Activated CD4-positive, alpha-beta T cell treated with anti-CD3 and anti-CD28 coated beads for 36 hours (primary cell): ENCODE data around the gene NR1D2. TPM values are rescaled to one million over a fixed set of nuclear protein-coding genes. Genes with fewer than 3 reads are reported as not detected.

Experiments used
- ATAC-seq: fragments of 200-7000 bp; cut with Tn5 transposase; one replicate; pipeline ENCODE4 v1.10.0; 2021; ENCODE audit warnings: mild to moderate bottlenecking, moderate library complexity
- CTCF ChIA-PET: fragments of 350-600 bp; sonication (Branson Sonifier 250); formaldehyde crosslinking; loops from one replicate; lab custom pipeline; 2021; ENCODE audit warnings: antibody characterized with exemption; lab: Charles Lee
- POLR2A ChIA-PET: fragments of 350-600 bp; sonication (Branson Sonifier 250); formaldehyde crosslinking; loops from one replicate; lab custom pipeline; 2021; ENCODE audit warnings: antibody characterized with exemption, inconsistent platforms; lab: Charles Lee
- DNase-seq: peaks from one replicate; pipeline ENCODE4 v3.0.0-alpha.2; 2020
- H3K27ac Mint-ChIP-seq: one replicate; pipeline ENCODE4 v1.8.0; 2021; ENCODE audit warnings: mixed read lengths
- H3K27me3 Mint-ChIP-seq: one replicate; pipeline ENCODE4 v1.8.0; 2021; ENCODE audit warnings: mixed read lengths
- H3K36me3 Mint-ChIP-seq: one replicate; pipeline ENCODE4 v1.8.0; 2021; ENCODE audit warnings: low read depth, mixed read lengths
- H3K4me1 Mint-ChIP-seq: one replicate; pipeline ENCODE4 v1.8.0; 2021; ENCODE audit warnings: mixed read lengths
- H3K4me3 Mint-ChIP-seq: one replicate; pipeline ENCODE4 v1.8.0; 2021; ENCODE audit warnings: mild to moderate bottlenecking, moderate library complexity, mixed read lengths
- H3K9me3 Mint-ChIP-seq: one replicate; pipeline ENCODE4 v1.8.0; 2021; ENCODE audit warnings: low read depth, mixed read lengths
- intact Hi-C, 2 experiments: fragments of 100-400 bp; cut with DNase I in 1 of 2; cut with micrococcal nuclease in 1 of 2; formaldehyde crosslinking; loops; one replicate each; pipeline versions ENCODE4 v1.14.2 to v1.15.1; 2022 to 2024; cut with DNase I, micrococcal nuclease
- total RNA-seq, 2 experiments: library from RNA; stranded (reverse); gene quantifications; one replicate each; pipeline ENCODE4 v1.2.3, GENCODE V29; 2021

Gene NR1D2
- total RNA-seq, 2 experiments from 2014 or later = 2.4 to 2.7 TPM

- peak overlapping the region; percentile 17 for H3K4me3 Mint-ChIP-seq
- no peak overlapping the region for H3K27ac Mint-ChIP-seq
These were observed 502 bp downstream of the NR1D2 start for GRCh38 chr3:23945663-23945912.

GRCh38 chr3:23945913-23946687, 1.0 kb downstream of the NR1D2 start:
- ChIA-PET CTCF (interaction anchor here (0.9 kb wide), 1 partner anchor 8 kb away, joined by 4 read pairs; no protein-coding TSS in a partner anchor), POLR2A (interaction anchor here (1.6 kb wide), 1 partner anchor 29 kb away, joined by 25 read pairs; the partner anchor contains the start of genes NKIRAS1 and RPL15)
- Mint-ChIP-seq H3K4me3 (peak overlapping the region; percentile 80), H3K36me3 (peaks cover 3% of the 10 kb centered on the region), H3K9me3 (no peaks in the 10 kb centered on the region), H3K4me1 (peaks cover 43% of the 10 kb centered on the region), H3K27me3 (peaks cover 10% of the 10 kb centered on the region), H3K27ac (peak overlapping the region; percentile 93)
- ATAC-seq (peak; percentile 76), DNase-seq (peak; percentile 98)
- intact Hi-C loops = loop anchor here (1.0 to 10.0 kb wide), 9 partner anchors 13 to 1839 kb away; partner anchors contain the start of genes NGLY1 (in 2 of the 2), RPL15 (in 2 of the 2), UBE2E2 (in 2 of the 2) and TOP2B (in 1 of the 2)

More at GRCh38 chr3:23945663-23945912, 502 bp downstream of the NR1D2 start:
- CTCF ChIA-PET = no interaction called here
- Mint-ChIP-seq H3K9me3 (no peaks in the 10 kb centered on the region), H3K36me3 (peaks cover 3% of the 10 kb centered on the region), H3K27me3 (peaks cover 10% of the 10 kb centered on the region), H3K4me1 (peaks cover 40% of the 10 kb centered on the region)
- no peak for DNase-seq
- ATAC-seq = no peak
- intact Hi-C loops = loop anchor here (1.0 to 10.0 kb wide), 8 partner anchors 28 to 1839 kb away; partner anchors contain the start of genes NGLY1 (in 2 of the 2), RPL15 (in 2 of the 2), UBE2E2 (in 2 of the 2) and TOP2B (in 1 of the 2)
- POLR2A ChIA-PET = interaction anchor here (1.6 kb wide), 1 partner anchor 28 kb away, joined by 25 read pairs; the partner anchor contains the start of genes NKIRAS1 and RPL15

GRCh38 chr3:23948761-23949160, 3.7 kb downstream of the NR1D2 start:
- Mint-ChIP-seq H3K27me3 (peaks cover 8% of the 10 kb centered on the region), H3K9me3 (no peaks in the 10 kb centered on the region), H3K4me3 (no peak overlapping the region), H3K36me3 (peaks cover 3% of the 10 kb centered on the region), H3K4me1 (peaks cover 64% of the 10 kb centered on the region), H3K27ac (no peak overlapping the region)
- intact Hi-C loops = loop anchor here (5.0 to 10.0 kb wide), 4 partner anchors 209 to 1836 kb away; partner anchors contain the start of genes NGLY1 (in 2 of the 2) and TOP2B (in 1 of the 2)
- ATAC-seq (no peak), DNase-seq (no peak)
- CTCF ChIA-PET = no interaction called here
- POLR2A ChIA-PET = interaction anchor here (0.7 kb wide), 1 partner anchor 32 kb away, joined by 3 read pairs; the partner anchor contains the start of genes NKIRAS1 and RPL15

GRCh38 chr3:23949784-23950183, 4.7 kb downstream of the NR1D2 start:
- Mint-ChIP-seq H3K27me3 (no peaks in the 10 kb centered on the region), H3K36me3 (peaks cover 6% of the 10 kb centered on the region), H3K4me1 (peaks cover 61% of the 10 kb centered on the region), H3K4me3 (peak overlapping the region; percentile 53), H3K9me3 (no peaks in the 10 kb centered on the region), H3K27ac (peak overlapping the region; percentile 85)
- CTCF ChIA-PET = interaction anchor here (1.6 to 1.7 kb wide), 2 partner anchors 10 to 33 kb away, joined by 4 to 6 read pairs; partner anchors contain the start of genes NKIRAS1 and RPL15
- POLR2A ChIA-PET = interaction anchor here (0.8 to 1.3 kb wide), 2 partner anchors 22 to 33 kb away, joined by 3 to 4 read pairs; partner anchors contain the start of genes NKIRAS1 and RPL15
- intact Hi-C loops = loop anchor here (5.0 to 10.0 kb wide), 4 partner anchors 208 to 1835 kb away; partner anchors contain the start of genes NGLY1 (in 2 of the 2) and TOP2B (in 1 of the 2)
- DNase-seq (no peak), ATAC-seq (no peak)

- no peaks in the 10 kb centered on the region for H3K9me3 Mint-ChIP-seq
- H3K27ac Mint-ChIP-seq = peak overlapping the region; percentile 85
- intact Hi-C loops = no loop called here
- H3K27me3 Mint-ChIP-seq = no peaks in the 10 kb centered on the region
- POLR2A ChIA-PET = interaction anchor here (0.7 to 1.3 kb wide), 2 partner anchors 33 to 123 kb away, joined by 3 to 4 read pairs; partner anchors contain the start of genes NKIRAS1 and RPL15
- ATAC-seq (no peak), DNase-seq (no peak)
- H3K36me3 Mint-ChIP-seq = peaks cover 8% of the 10 kb centered on the region
- CTCF ChIA-PET = interaction anchor here (1.0 to 1.7 kb wide), 3 partner anchors 9 to 34 kb away, joined by 3 to 6 read pairs (median 4); partner anchors contain the start of genes NKIRAS1 and RPL15
- peaks cover 65% of the 10 kb centered on the region for H3K4me1 Mint-ChIP-seq
- peak overlapping the region; percentile 53 for H3K4me3 Mint-ChIP-seq
These were observed 5.2 kb downstream of the NR1D2 start for GRCh38 chr3:23950293-23950692.

GRCh38 chr3:23952646-23953045, 7.6 kb downstream of the NR1D2 start:
- H3K27ac Mint-ChIP-seq = no peak overlapping the region
- ChIA-PET POLR2A (no interaction called here), CTCF (no interaction called here)
- DNase-seq (no peak), ATAC-seq (no peak)
- peaks cover 12% of the 10 kb centered on the region for H3K36me3 Mint-ChIP-seq
- no peaks in the 10 kb centered on the region for H3K27me3 Mint-ChIP-seq
- no peak overlapping the region for H3K4me3 Mint-ChIP-seq
- H3K4me1 Mint-ChIP-seq = peaks cover 62% of the 10 kb centered on the region
- no peaks in the 10 kb centered on the region for H3K9me3 Mint-ChIP-seq
- intact Hi-C loops = no loop called here

GRCh38 chr3:23953523-23953922, 8.4 kb downstream of the NR1D2 start:
- Mint-ChIP-seq H3K27ac (peak overlapping the region; percentile 21), H3K9me3 (no peaks in the 10 kb centered on the region), H3K27me3 (no peaks in the 10 kb centered on the region), H3K4me1 (peaks cover 59% of the 10 kb centered on the region), H3K36me3 (peaks cover 12% of the 10 kb centered on the region), H3K4me3 (no peak overlapping the region)
- DNase-seq (no peak), ATAC-seq (no peak)
- ChIA-PET POLR2A (interaction anchor here (0.7 kb wide), 1 partner anchor 30 kb away, joined by 4 read pairs; no protein-coding TSS in a partner anchor), CTCF (no interaction called here)
- intact Hi-C loops = no loop called here

GRCh38 chr3:23954144-23954543, 9.1 kb downstream of the NR1D2 start:
- DNase-seq (no peak), ATAC-seq (no peak)
- CTCF ChIA-PET = interaction anchor here (0.7 to 1.3 kb wide), 2 partner anchors 8 to 311 kb away, joined by 3 to 4 read pairs; no protein-coding TSS in a partner anchor
- intact Hi-C loops = no loop called here
- Mint-ChIP-seq H3K9me3 (no peaks in the 10 kb centered on the region), H3K27me3 (no peaks in the 10 kb centered on the region), H3K36me3 (peaks cover 12% of the 10 kb centered on the region), H3K4me3 (no peak overlapping the region), H3K4me1 (peaks cover 60% of the 10 kb centered on the region), H3K27ac (no peak overlapping the region)
- POLR2A ChIA-PET = no interaction called here

- H3K4me1 Mint-ChIP-seq = peaks cover 45% of the 10 kb centered on the region
- DNase-seq = no peak
- CTCF ChIA-PET = no interaction called here
- no peak for ATAC-seq
- POLR2A ChIA-PET = no interaction called here
- peaks cover 19% of the 10 kb centered on the region for H3K36me3 Mint-ChIP-seq
- H3K9me3 Mint-ChIP-seq = no peaks in the 10 kb centered on the region
- H3K27ac Mint-ChIP-seq = no peak overlapping the region
- H3K4me3 Mint-ChIP-seq = no peak overlapping the region
- intact Hi-C loops = loop anchor here in 1 of 2 experiments (5.0 kb wide), 1 partner anchor 39 kb away; the partner anchor contains the start of genes NKIRAS1 and RPL15
- H3K27me3 Mint-ChIP-seq = no peaks in the 10 kb centered on the region
These were observed 11.6 kb downstream of the NR1D2 start for GRCh38 chr3:23956701-23957100.

GRCh38 chr3:23959135-23959900, 14.2 kb downstream of the NR1D2 start:
- H3K9me3 Mint-ChIP-seq = no peaks in the 10 kb centered on the region
- ATAC-seq (peak; percentile 92), DNase-seq (peak; percentile 44)
- no peak overlapping the region for H3K4me3 Mint-ChIP-seq
- peaks cover 34% of the 10 kb centered on the region for H3K4me1 Mint-ChIP-seq
- intact Hi-C loops = loop anchor here (1.0 to 5.0 kb wide), 3 partner anchors 13 to 45 kb away; partner anchors contain the start of genes NKIRAS1 (in 1 of the 2) and RPL15 (in 1 of the 2)
- POLR2A ChIA-PET = interaction anchor here (0.6 kb wide), 1 partner anchor 518 kb away, joined by 3 read pairs; no protein-coding TSS in a partner anchor
- peaks cover 32% of the 10 kb centered on the region for H3K36me3 Mint-ChIP-seq
- H3K27me3 Mint-ChIP-seq = no peaks in the 10 kb centered on the region
- H3K27ac Mint-ChIP-seq = peak overlapping the region; percentile 62
- CTCF ChIA-PET = interaction anchor here (2.3 kb wide), 1 partner anchor 9 kb away, joined by 6 read pairs; no protein-coding TSS in a partner anchor
